HCT116 (cell line): Measurements from ENCODE around the gene SLC46A1. TPM values are rescaled to one million over a fixed set of nuclear protein-coding genes. Genes with fewer than 3 reads are reported as not detected.

Source experiments
- ATAC-seq: fragments of 200-7000 bp; cut with Tn5 transposase; 2 replicates; pipeline ENCODE4 v1.9.1; 2020; ENCODE audit warnings: mild to moderate bottlenecking, moderate library complexity
- BruUV-seq: library from RNA; stranded (reverse); fragments of 400-500 nt; replicated peaks from 2 replicates; lab custom pipeline; 2021; lab: Mats Ljungman, UMichigan
- CTCF ChIA-PET: fragments of 300-600 bp; sonication (Branson Sonifier 250); formaldehyde crosslinking; loops from one replicate; lab custom pipeline; 2021; ENCODE audit warnings: antibody characterized with exemption; lab: Charles Lee
- POLR2A ChIA-PET: fragments of 300-600, 350-600 bp; sonication (Branson Sonifier 250); formaldehyde crosslinking; loops from one replicate; lab custom pipeline; 2021; ENCODE audit warnings: antibody characterized with exemption; lab: Charles Lee
- RAD21 ChIA-PET, 2 experiments: fragments of 300-600 bp; sonication (Branson Sonifier 250); formaldehyde crosslinking; loops; one replicate each; lab custom pipeline; 2023; ENCODE audit warnings: low total read pairs in 2 of 2; ENCODE audit not compliant: uncharacterized antibody in 2 of 2, unreplicated experiment in 2 of 2, low non-redundant PET in 1 of 2; lab: Charles Lee
- DNase-seq: peaks from one replicate; pipeline ENCODE4 v3.0.0-alpha.2; 2010; ENCODE audit warnings: low read depth, low spot score
- H2AFZ ChIP-seq: fragments of 200-600 bp; shearing (Covaris generic), sonication (generic); 2 replicates; pipeline ENCODE4 v1.6.1; 2017; ENCODE audit warnings: low read depth, mixed run types, mixed read lengths, antibody characterized with exemption, low read length; ENCODE audit not compliant: poor library complexity, severe bottlenecking
- H3K27ac ChIP-seq: 2 replicates; pipeline ENCODE4 v1.5.1; 2012; ENCODE audit warnings: low read depth, low read length
- H3K27me3 ChIP-seq: fragments of 200-600 bp; sonication (generic); 2 replicates; pipeline ENCODE4 v1.6.1; 2016; ENCODE audit warnings: mixed run types, low read length, mixed read lengths; ENCODE audit not compliant: insufficient read depth
- H3K36me3 ChIP-seq, 2 experiments: fragments of 200-500 bp in 1 of 2; fragments of 200-600 bp in 1 of 2; sonication (Bioruptor generic) in 1 of 2; sonication (generic) in 1 of 2; 2 replicates each; pipeline versions ENCODE4 v1.5.1 to v1.6.1; 2014 to 2016; ENCODE audit warnings: low read length in 2 of 2, inconsistent platforms in 1 of 2, mixed read lengths in 1 of 2, mixed run types in 1 of 2; ENCODE audit not compliant: insufficient read depth in 2 of 2, control insufficient read depth in 1 of 2
- H3K4me1 ChIP-seq, 2 experiments: fragments of 200-600 bp in 1 of 2; sonication (generic) in 1 of 2; 2 replicates each; pipeline versions ENCODE4 v1.5.1 to v1.6.1; 2012 to 2017; ENCODE audit warnings: low read length in 2 of 2, inconsistent platforms in 1 of 2, mild to moderate bottlenecking in 1 of 2, mixed read lengths in 1 of 2, mixed run types in 1 of 2, moderate library complexity in 1 of 2; ENCODE audit not compliant: insufficient read depth in 2 of 2, control insufficient read depth in 1 of 2
- H3K4me2 ChIP-seq: fragments of 200-600 bp; sonication (generic); 2 replicates; pipeline ENCODE4 v1.6.1; 2017; ENCODE audit warnings: mixed run types, low read length, mixed read lengths
- H3K4me3 ChIP-seq, 2 experiments: fragments of 200-600 bp in 1 of 2; sonication (generic) in 1 of 2; replicated peaks in 1 of 2; 2 replicates each; pipeline ENCODE4 v1.5.1; 2011 to 2016; ENCODE audit warnings: low read length in 2 of 2, control low read depth in 1 of 2, low read depth in 1 of 2, mild to moderate bottlenecking in 1 of 2, mixed read lengths in 1 of 2, mixed run types in 1 of 2
- H3K79me2 ChIP-seq: fragments of 200-600 bp; sonication (generic); 2 replicates; pipeline ENCODE4 v1.6.1; 2017; ENCODE audit warnings: mild to moderate bottlenecking, mixed run types, low read length, moderate library complexity, mixed read lengths; ENCODE audit not compliant: insufficient read depth
- H3K9ac ChIP-seq: fragments of 200-600 bp; sonication (generic); 2 replicates; pipeline ENCODE4 v1.6.1; 2016; ENCODE audit warnings: low read length, mixed read lengths
- H3K9me2 ChIP-seq: fragments of 200-600 bp; sonication (generic), shearing (Covaris generic); 2 replicates; pipeline ENCODE4 v1.6.1; 2017; ENCODE audit warnings: mixed run types, mild to moderate bottlenecking, moderate library complexity; ENCODE audit not compliant: insufficient read depth
- H3K9me3 ChIP-seq, 2 experiments: fragments of 200-500 bp in 1 of 2; fragments of 200-600 bp in 1 of 2; sonication (Bioruptor generic) in 1 of 2; sonication (generic) in 1 of 2; 2 replicates each; pipeline ENCODE4 v1.6.1; 2014 to 2017; ENCODE audit warnings: low read length in 2 of 2, mixed read lengths in 2 of 2, inconsistent platforms in 1 of 2, low read depth in 1 of 2, mild to moderate bottlenecking in 1 of 2, mixed run types in 1 of 2, moderate library complexity in 1 of 2; ENCODE audit not compliant: control insufficient read depth in 1 of 2, insufficient read depth in 1 of 2
- H4K20me1 ChIP-seq: fragments of 200-600 bp; sonication (generic), shearing (Covaris generic); 2 replicates; pipeline ENCODE4 v1.6.1; 2017; ENCODE audit warnings: mixed run types, mild to moderate bottlenecking, moderate library complexity; ENCODE audit not compliant: insufficient read depth
- CBX3 ChIP-seq: IDR thresholded peaks from 2 replicates; pipeline ENCODE4 v1.6.1; 2012; ENCODE audit warnings: low read depth
- EZH2 ChIP-seq: fragments of 200-600 bp; sonication (generic); IDR thresholded peaks from 2 replicates; pipeline ENCODE4 v1.6.1; 2017; ENCODE audit warnings: antibody characterized with exemption, mixed run types
- JUND ChIP-seq: IDR thresholded peaks from 2 replicates; pipeline ENCODE4 v1.6.1; 2012
- POLR2A ChIP-seq: IDR thresholded peaks from 2 replicates; pipeline ENCODE4 v1.7.0; 2011; ENCODE audit warnings: borderline replicate concordance; ENCODE audit not compliant: insufficient read depth, insufficient read length; ENCODE audit errors: extremely low read depth
- POLR2AphosphoS5 ChIP-seq: IDR thresholded peaks from 2 replicates; pipeline ENCODE4 v1.6.1; 2011; ENCODE audit warnings: mild to moderate bottlenecking, low read depth, low read length, moderate library complexity
- RAD21 ChIP-seq: IDR thresholded peaks from 2 replicates; pipeline ENCODE4 v1.6.1; 2012; ENCODE audit warnings: low read depth, mild to moderate bottlenecking
- SIN3A ChIP-seq: IDR thresholded peaks from 2 replicates; pipeline ENCODE4 v1.6.1; 2012; ENCODE audit warnings: low read depth
- SRF ChIP-seq: IDR thresholded peaks from 2 replicates; pipeline ENCODE4 v1.6.1; 2012; ENCODE audit warnings: low read depth
- intact Hi-C: fragments of 100-400 bp; cut with micrococcal nuclease; formaldehyde crosslinking; loops from 2 replicates; pipeline ENCODE4 v1.10.0; 2022
- total RNA-seq: library from RNA; stranded (reverse); gene quantifications from one replicate; pipeline ENCODE4 v1.2.1, GENCODE V29; 2021; ENCODE audit not compliant: unreplicated experiment
- TF ChIP-seq, protein P1 (sequence below), 3 experiments: fragments of 200-600 bp in 1 of 3; sonication (generic) in 1 of 3; IDR thresholded peaks in 2 of 3; conservative IDR thresholded peaks in 1 of 3; 2 replicates each; pipeline ENCODE4 v1.5.1; 2012 to 2017; ENCODE audit warnings: low read depth in 2 of 3, low read length in 2 of 3, antibody characterized with exemption in 1 of 3, borderline replicate concordance in 1 of 3, control low read depth in 1 of 3, mild to moderate bottlenecking in 1 of 3, mixed read lengths in 1 of 3, mixed run types in 1 of 3, moderate library complexity in 1 of 3; ENCODE audit not compliant: insufficient read depth in 1 of 3
- TF ChIP-seq, protein P2 (sequence below): IDR thresholded peaks from 2 replicates; pipeline ENCODE4 v1.6.1; 2012
- TF ChIP-seq, protein P3 (sequence below): IDR thresholded peaks from 2 replicates; pipeline ENCODE4 v1.6.1; 2012; ENCODE audit warnings: low read depth
- TF ChIP-seq, protein P4 (sequence below): IDR thresholded peaks from 2 replicates; pipeline ENCODE4 v1.6.1; 2012

The SLC46A1 gene
- total RNA-seq, 1 experiment from 2014 or later = 17.8 TPM

DNA sequence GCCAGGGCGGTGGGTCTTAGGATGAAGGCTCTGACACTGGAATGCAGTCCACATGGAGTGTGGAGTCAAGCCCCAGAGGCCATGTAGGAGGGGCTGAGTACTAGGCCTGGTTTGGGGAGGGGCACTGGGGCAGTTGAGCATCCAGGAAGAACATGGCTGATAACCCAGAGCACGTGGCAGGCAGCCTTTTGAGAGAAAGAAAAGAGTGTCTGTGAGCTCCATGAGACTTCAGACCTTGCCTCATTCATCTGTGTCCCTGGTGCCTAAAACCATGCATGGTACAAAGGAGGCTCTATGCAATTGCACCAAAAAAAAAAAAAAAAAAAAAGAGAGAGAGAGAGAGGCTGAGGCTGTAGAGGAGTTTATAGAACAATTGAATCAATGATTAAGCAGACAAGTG is 14.6 kb downstream of the SLC46A1 start:
- no peaks in the 10 kb centered on the region for H3K9me3 ChIP-seq
- ChIA-PET POLR2A (no interaction called here), RAD21 (no interaction called here), CTCF (no interaction called here)
- H3K4me1 ChIP-seq = no peaks in the 10 kb centered on the region
- intact Hi-C loops = no loop called here
- H3K4me2 ChIP-seq = no peak overlapping the region
- no peak overlapping the region for H3K27ac ChIP-seq
- H3K27me3 ChIP-seq = no peaks in the 10 kb centered on the region
- no peak for TF ChIP-seq SRF
- no peak for TF ChIP-seq POLR2A
- TF ChIP-seq, protein P1, sequence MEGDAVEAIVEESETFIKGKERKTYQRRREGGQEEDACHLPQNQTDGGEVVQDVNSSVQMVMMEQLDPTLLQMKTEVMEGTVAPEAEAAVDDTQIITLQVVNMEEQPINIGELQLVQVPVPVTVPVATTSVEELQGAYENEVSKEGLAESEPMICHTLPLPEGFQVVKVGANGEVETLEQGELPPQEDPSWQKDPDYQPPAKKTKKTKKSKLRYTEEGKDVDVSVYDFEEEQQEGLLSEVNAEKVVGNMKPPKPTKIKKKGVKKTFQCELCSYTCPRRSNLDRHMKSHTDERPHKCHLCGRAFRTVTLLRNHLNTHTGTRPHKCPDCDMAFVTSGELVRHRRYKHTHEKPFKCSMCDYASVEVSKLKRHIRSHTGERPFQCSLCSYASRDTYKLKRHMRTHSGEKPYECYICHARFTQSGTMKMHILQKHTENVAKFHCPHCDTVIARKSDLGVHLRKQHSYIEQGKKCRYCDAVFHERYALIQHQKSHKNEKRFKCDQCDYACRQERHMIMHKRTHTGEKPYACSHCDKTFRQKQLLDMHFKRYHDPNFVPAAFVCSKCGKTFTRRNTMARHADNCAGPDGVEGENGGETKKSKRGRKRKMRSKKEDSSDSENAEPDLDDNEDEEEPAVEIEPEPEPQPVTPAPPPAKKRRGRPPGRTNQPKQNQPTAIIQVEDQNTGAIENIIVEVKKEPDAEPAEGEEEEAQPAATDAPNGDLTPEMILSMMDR (IDR thresholded peaks at IDR 0.05 in 2 of 3, conservative IDR thresholded peaks at IDR 0.05 in 1 of 3; ENCODE audit: borderline replicate concordance in 1 of 3, insufficient read depth in 1 of 3, low read depth in 2 of 3, low read length in 2 of 3) = no peak
- no peak for TF ChIP-seq SIN3A
- no peak for TF ChIP-seq RAD21
- TF ChIP-seq EZH2 = no peak
- no peak for TF ChIP-seq JUND
- TF ChIP-seq, protein P2, sequence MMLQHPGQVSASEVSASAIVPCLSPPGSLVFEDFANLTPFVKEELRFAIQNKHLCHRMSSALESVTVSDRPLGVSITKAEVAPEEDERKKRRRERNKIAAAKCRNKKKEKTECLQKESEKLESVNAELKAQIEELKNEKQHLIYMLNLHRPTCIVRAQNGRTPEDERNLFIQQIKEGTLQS = no peak
- no peak for TF ChIP-seq POLR2AphosphoS5
- no peak for TF ChIP-seq CBX3
- TF ChIP-seq, protein P3, sequence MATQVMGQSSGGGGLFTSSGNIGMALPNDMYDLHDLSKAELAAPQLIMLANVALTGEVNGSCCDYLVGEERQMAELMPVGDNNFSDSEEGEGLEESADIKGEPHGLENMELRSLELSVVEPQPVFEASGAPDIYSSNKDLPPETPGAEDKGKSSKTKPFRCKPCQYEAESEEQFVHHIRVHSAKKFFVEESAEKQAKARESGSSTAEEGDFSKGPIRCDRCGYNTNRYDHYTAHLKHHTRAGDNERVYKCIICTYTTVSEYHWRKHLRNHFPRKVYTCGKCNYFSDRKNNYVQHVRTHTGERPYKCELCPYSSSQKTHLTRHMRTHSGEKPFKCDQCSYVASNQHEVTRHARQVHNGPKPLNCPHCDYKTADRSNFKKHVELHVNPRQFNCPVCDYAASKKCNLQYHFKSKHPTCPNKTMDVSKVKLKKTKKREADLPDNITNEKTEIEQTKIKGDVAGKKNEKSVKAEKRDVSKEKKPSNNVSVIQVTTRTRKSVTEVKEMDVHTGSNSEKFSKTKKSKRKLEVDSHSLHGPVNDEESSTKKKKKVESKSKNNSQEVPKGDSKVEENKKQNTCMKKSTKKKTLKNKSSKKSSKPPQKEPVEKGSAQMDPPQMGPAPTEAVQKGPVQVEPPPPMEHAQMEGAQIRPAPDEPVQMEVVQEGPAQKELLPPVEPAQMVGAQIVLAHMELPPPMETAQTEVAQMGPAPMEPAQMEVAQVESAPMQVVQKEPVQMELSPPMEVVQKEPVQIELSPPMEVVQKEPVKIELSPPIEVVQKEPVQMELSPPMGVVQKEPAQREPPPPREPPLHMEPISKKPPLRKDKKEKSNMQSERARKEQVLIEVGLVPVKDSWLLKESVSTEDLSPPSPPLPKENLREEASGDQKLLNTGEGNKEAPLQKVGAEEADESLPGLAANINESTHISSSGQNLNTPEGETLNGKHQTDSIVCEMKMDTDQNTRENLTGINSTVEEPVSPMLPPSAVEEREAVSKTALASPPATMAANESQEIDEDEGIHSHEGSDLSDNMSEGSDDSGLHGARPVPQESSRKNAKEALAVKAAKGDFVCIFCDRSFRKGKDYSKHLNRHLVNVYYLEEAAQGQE = no peak
- TF ChIP-seq, protein P4, sequence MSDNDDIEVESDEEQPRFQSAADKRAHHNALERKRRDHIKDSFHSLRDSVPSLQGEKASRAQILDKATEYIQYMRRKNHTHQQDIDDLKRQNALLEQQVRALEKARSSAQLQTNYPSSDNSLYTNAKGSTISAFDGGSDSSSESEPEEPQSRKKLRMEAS = no peak
- DNase-seq = no peak
- no peak overlapping the region for H3K4me3 ChIP-seq
- no peaks in the 10 kb centered on the region for H3K79me2 ChIP-seq
- no peak overlapping the region for H2AFZ ChIP-seq
- H3K36me3 ChIP-seq = no peaks in the 10 kb centered on the region
- H3K9me2 ChIP-seq = no peaks in the 10 kb centered on the region
- no peaks in the 10 kb centered on the region for H4K20me1 ChIP-seq
- BruUV-seq = no TSS peak
- no peak for ATAC-seq
- no peak overlapping the region for H3K9ac ChIP-seq
